ENCODE results near the gene TNFRSF9.

- TF ChIP-seq CTCF (IDR thresholded peaks at IDR 0.05) (no peak), ZFX (IDR thresholded peaks at IDR 0.05; ENCODE audit: borderline replicate concordance) (no peak)
These were observed 13.4 kb upstream of the TNFRSF9 start for GRCh38 chr1:7953850-7954609.
